Effector memory CD8-positive, alpha-beta T cell (primary cell): ENCODE data around the gene ZMYND8.
"Not testable (repeated sequence)": the region's sequence is repeated elsewhere in the genome, so short reads cannot be mapped to it uniquely, and the experiment has no call there.

Source experiments
- ATAC-seq: fragments of 150-1000 bp; cut with Tn5 transposase; replicated peaks from 2 replicates; pipeline ENCODE4 v1.10.0; 2021; ENCODE audit warnings: mild to moderate bottlenecking, moderate library complexity
- DNase-seq, 3 experiments: peaks; one replicate each; pipeline ENCODE4 v3.0.0; 2021
- H3K27ac Mint-ChIP-seq, 2 donors: one replicate each; pipeline ENCODE4 v1.8.0; 2022; ENCODE audit warnings: mild to moderate bottlenecking in 2 of 2, mixed read lengths in 2 of 2, moderate library complexity in 2 of 2
- H3K27me3 Mint-ChIP-seq, 2 donors: one replicate each; pipeline ENCODE4 v1.8.0; 2022; ENCODE audit warnings: mixed read lengths in 2 of 2
- H3K36me3 Mint-ChIP-seq: one replicate; pipeline ENCODE4 v1.8.0; 2022; ENCODE audit warnings: mild to moderate bottlenecking, moderate library complexity, mixed read lengths; ENCODE audit not compliant: insufficient read depth
- H3K4me1 Mint-ChIP-seq, 2 donors: one replicate each; pipeline ENCODE4 v1.8.0; 2022; ENCODE audit warnings: low read depth in 2 of 2, mixed read lengths in 2 of 2
- H3K4me3 Mint-ChIP-seq, 2 donors: one replicate each; pipeline ENCODE4 v1.8.0; 2022; ENCODE audit warnings: mild to moderate bottlenecking in 2 of 2, mixed read lengths in 2 of 2, moderate library complexity in 2 of 2
- H3K9me3 Mint-ChIP-seq, 2 donors: one replicate each; pipeline ENCODE4 v1.8.0; 2022; ENCODE audit warnings: mixed read lengths in 2 of 2

The ZMYND8 gene

GRCh38 chr20:47282864-47283263, 73.6 kb downstream of the ZMYND8 start:
- peaks cover 68% of the 10 kb centered on the region for H3K36me3 Mint-ChIP-seq

GRCh38 chr20:47281376-47281775, 75.1 kb downstream of the ZMYND8 start:
- peak overlapping the region in 1 of 2 donors; percentile 47 for H3K27ac Mint-ChIP-seq
- no peak overlapping the region for H3K4me3 Mint-ChIP-seq

More at GRCh38 chr20:47282864-47283263, 73.6 kb downstream of the ZMYND8 start:
- H3K27me3 Mint-ChIP-seq = no peaks in the 10 kb centered on the region
- peak overlapping the region in 1 of 2 donors; percentile 85 for H3K27ac Mint-ChIP-seq
- DNase-seq (no peak), ATAC-seq (no peak)
- peaks cover 4 to 6% of the 10 kb centered on the region in 2 donors for H3K4me1 Mint-ChIP-seq
- no peak overlapping the region for H3K4me3 Mint-ChIP-seq
- no peaks in the 10 kb centered on the region for H3K9me3 Mint-ChIP-seq

GRCh38 chr20:47280668-47281067, 75.8 kb downstream of the ZMYND8 start:
- Mint-ChIP-seq H3K36me3 (peaks cover 75% of the 10 kb centered on the region), H3K27me3 (no peaks in the 10 kb centered on the region), H3K9me3 (no peaks in the 10 kb centered on the region), H3K4me3 (no peak overlapping the region), H3K4me1 (peaks cover 4 to 6% of the 10 kb centered on the region in 2 donors), H3K27ac (peak overlapping the region; percentile 47 to 79)
- DNase-seq (no peak), ATAC-seq (no peak)

More at GRCh38 chr20:47281376-47281775, 75.1 kb downstream of the ZMYND8 start:
- DNase-seq (no peak), ATAC-seq (no peak)
- Mint-ChIP-seq H3K9me3 (no peaks in the 10 kb centered on the region), H3K27me3 (no peaks in the 10 kb centered on the region), H3K36me3 (peaks cover 69% of the 10 kb centered on the region), H3K4me1 (peaks cover 4 to 6% of the 10 kb centered on the region in 2 donors)

- H3K9me3 Mint-ChIP-seq = no peaks in the 10 kb centered on the region
- ATAC-seq = no peak
- H3K4me1 Mint-ChIP-seq = peaks cover 5 to 8% of the 10 kb centered on the region in 2 donors
- H3K4me3 Mint-ChIP-seq = no peak overlapping the region
- no peaks in the 10 kb centered on the region for H3K27me3 Mint-ChIP-seq
- peak overlapping the region; percentile 47 to 79 for H3K27ac Mint-ChIP-seq
- H3K36me3 Mint-ChIP-seq = peaks cover 76% of the 10 kb centered on the region
- no peak for DNase-seq
Measured at GRCh38 chr20:47280228-47280627, 76.3 kb downstream of the ZMYND8 start.

GRCh38 chr20:47278907-47279348, 77.6 kb downstream of the ZMYND8 start:
- no peaks in the 10 kb centered on the region for H3K27me3 Mint-ChIP-seq
- peaks cover 75% of the 10 kb centered on the region for H3K36me3 Mint-ChIP-seq
- DNase-seq (no peak), ATAC-seq (no peak)
- no peaks in the 10 kb centered on the region for H3K9me3 Mint-ChIP-seq
- H3K4me1 Mint-ChIP-seq = peaks cover 10 to 16% of the 10 kb centered on the region in 2 donors
- no peak overlapping the region for H3K4me3 Mint-ChIP-seq
- no peak overlapping the region for H3K27ac Mint-ChIP-seq

GRCh38 chr20:47277535-47277872, 79.0 kb downstream of the ZMYND8 start:
- not testable (repeated sequence) for H3K9me3 Mint-ChIP-seq, DNase-seq, ATAC-seq, H3K4me3 Mint-ChIP-seq, H3K27me3 Mint-ChIP-seq
- peaks cover 70% of the 10 kb centered on the region for H3K36me3 Mint-ChIP-seq
- H3K27ac Mint-ChIP-seq = peak overlapping the region; percentile 32 to 41
- peaks cover 17 to 28% of the 10 kb centered on the region in 2 donors for H3K4me1 Mint-ChIP-seq

GRCh38 chr20:47276851-47277534, 79.5 kb downstream of the ZMYND8 start:
- ATAC-seq (no peak), DNase-seq (no peak)
- Mint-ChIP-seq H3K36me3 (peaks cover 65% of the 10 kb centered on the region), H3K27ac (peak overlapping the region in 1 of 2 donors; percentile 41), H3K4me3 (no peak overlapping the region), H3K4me1 (peaks cover 17 to 28% of the 10 kb centered on the region in 2 donors), H3K27me3 (no peaks in the 10 kb centered on the region), H3K9me3 (no peaks in the 10 kb centered on the region)

- ATAC-seq = no peak
- H3K9me3 Mint-ChIP-seq = no peaks in the 10 kb centered on the region
- peak overlapping the region in 1 of 2 donors; percentile 87 for H3K27ac Mint-ChIP-seq
- H3K4me3 Mint-ChIP-seq = no peak overlapping the region
- H3K36me3 Mint-ChIP-seq = peaks cover 57% of the 10 kb centered on the region
- no peaks in the 10 kb centered on the region for H3K27me3 Mint-ChIP-seq
- peaks cover 17 to 28% of the 10 kb centered on the region in 2 donors for H3K4me1 Mint-ChIP-seq
- DNase-seq = no peak
Measured at GRCh38 chr20:47276251-47276650, 80.2 kb downstream of the ZMYND8 start.

- ATAC-seq = no peak
- H3K27ac Mint-ChIP-seq = peak overlapping the region in 1 of 2 donors; percentile 87
- no peaks in the 10 kb centered on the region for H3K9me3 Mint-ChIP-seq
- H3K36me3 Mint-ChIP-seq = peaks cover 59% of the 10 kb centered on the region
- no peak for DNase-seq
- no peaks in the 10 kb centered on the region for H3K27me3 Mint-ChIP-seq
- H3K4me3 Mint-ChIP-seq = no peak overlapping the region
- peaks cover 14 to 23% of the 10 kb centered on the region in 2 donors for H3K4me1 Mint-ChIP-seq
Measured at GRCh38 chr20:47275548-47275947, 81.0 kb downstream of the ZMYND8 start.

GRCh38 chr20:47274401-47275108, 81.9 kb downstream of the ZMYND8 start:
- Mint-ChIP-seq H3K4me3 (no peak overlapping the region), H3K4me1 (peaks cover 14 to 22% of the 10 kb centered on the region in 2 donors), H3K36me3 (peaks cover 59% of the 10 kb centered on the region), H3K27me3 (no peaks in the 10 kb centered on the region), H3K27ac (peak overlapping the region; percentile 27 to 87), H3K9me3 (no peaks in the 10 kb centered on the region)
- ATAC-seq = peak; percentile 53
- no peak for DNase-seq

- H3K27ac Mint-ChIP-seq = peak overlapping the region; percentile 27 to 87
- no peak for ATAC-seq
- H3K4me3 Mint-ChIP-seq = no peak overlapping the region
- H3K36me3 Mint-ChIP-seq = peaks cover 59% of the 10 kb centered on the region
- H3K4me1 Mint-ChIP-seq = peaks cover 14 to 22% of the 10 kb centered on the region in 2 donors
- no peaks in the 10 kb centered on the region for H3K27me3 Mint-ChIP-seq
- H3K9me3 Mint-ChIP-seq = no peaks in the 10 kb centered on the region
- no peak for DNase-seq
Measured at GRCh38 chr20:47273591-47274235, 82.8 kb downstream of the ZMYND8 start.

GRCh38 chr20:47272893-47273590, 83.5 kb downstream of the ZMYND8 start:
- H3K36me3 Mint-ChIP-seq = peaks cover 58% of the 10 kb centered on the region
- H3K9me3 Mint-ChIP-seq = no peaks in the 10 kb centered on the region
- no peaks in the 10 kb centered on the region for H3K27me3 Mint-ChIP-seq
- H3K4me1 Mint-ChIP-seq = peaks cover 14 to 22% of the 10 kb centered on the region in 2 donors
- DNase-seq (peak; percentile 57 to 62 (median 60)), ATAC-seq (peak; percentile 80)
- no peak overlapping the region for H3K4me3 Mint-ChIP-seq
- H3K27ac Mint-ChIP-seq = peak overlapping the region; percentile 27 to 87

- no peak for ATAC-seq
- no peak overlapping the region for H3K4me3 Mint-ChIP-seq
- no peaks in the 10 kb centered on the region for H3K9me3 Mint-ChIP-seq
- DNase-seq = no peak
- no peak overlapping the region for H3K27ac Mint-ChIP-seq
- no peaks in the 10 kb centered on the region for H3K27me3 Mint-ChIP-seq
- peaks cover 14 to 22% of the 10 kb centered on the region in 2 donors for H3K4me1 Mint-ChIP-seq
- peaks cover 48% of the 10 kb centered on the region for H3K36me3 Mint-ChIP-seq
Measured at GRCh38 chr20:47271046-47271615, 85.4 kb downstream of the ZMYND8 start.
